HG02970 (cell line): ENCODE results near the gene CACNA1C.

ENCODE experiments used
- ATAC-seq: cut with Tn5 transposase; IDR thresholded peaks from one replicate; pipeline ENCODE4 v1.9.1; 2021; ENCODE audit warnings: mild to moderate bottlenecking, moderate library complexity, moderate number of reproducible peaks; ENCODE audit not compliant: unreplicated experiment, low FRiP score

CACNA1C gene

DNA sequence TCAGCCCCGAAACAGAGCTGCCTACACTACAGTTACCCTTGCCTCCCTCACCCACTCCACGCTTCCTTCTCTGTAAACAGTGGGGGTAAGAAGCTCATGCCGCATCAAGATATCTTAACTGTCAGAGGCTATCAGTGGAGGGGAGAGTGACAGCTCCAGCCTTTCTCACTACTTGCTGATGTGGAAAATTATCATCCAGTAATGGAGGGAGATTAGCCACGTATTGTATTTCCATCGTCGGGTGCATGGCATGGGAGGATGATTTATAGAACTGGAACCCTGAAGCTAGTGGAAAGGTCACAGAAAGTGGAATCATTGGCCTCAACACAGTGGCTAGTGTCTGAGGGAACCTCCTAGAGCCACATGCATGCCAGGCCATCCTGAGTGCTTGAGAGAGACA lies 471.1 kb downstream of the CACNA1C start:
- no peak for ATAC-seq

DNA sequence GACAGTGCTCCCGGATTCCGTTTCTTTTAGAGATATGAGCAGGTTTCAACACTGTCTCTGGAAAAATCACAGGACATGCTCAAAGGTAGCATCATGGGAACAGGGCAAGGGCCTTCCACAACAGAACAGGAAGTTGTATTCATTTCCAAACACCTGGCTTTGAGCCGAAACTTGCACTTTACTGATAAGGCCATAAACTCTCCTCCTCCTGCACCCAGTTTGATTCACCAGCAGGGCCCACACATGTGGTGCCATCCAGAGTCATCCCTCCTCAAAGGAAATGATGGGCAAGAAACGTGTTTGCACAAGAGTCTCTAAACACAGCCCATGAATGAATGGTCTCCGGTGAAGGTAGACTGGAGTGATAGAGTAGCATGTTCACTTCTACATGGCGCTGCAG lies 473.6 kb downstream of the CACNA1C start:
- ATAC-seq: no peak

GRCh38 chr12:2528001-2528400 lies 475.2 kb downstream of the CACNA1C start:
- no peak for ATAC-seq

GRCh38 chr12:2529807-2530206 lies 477.0 kb downstream of the CACNA1C start:
- ATAC-seq: no peak

DNA sequence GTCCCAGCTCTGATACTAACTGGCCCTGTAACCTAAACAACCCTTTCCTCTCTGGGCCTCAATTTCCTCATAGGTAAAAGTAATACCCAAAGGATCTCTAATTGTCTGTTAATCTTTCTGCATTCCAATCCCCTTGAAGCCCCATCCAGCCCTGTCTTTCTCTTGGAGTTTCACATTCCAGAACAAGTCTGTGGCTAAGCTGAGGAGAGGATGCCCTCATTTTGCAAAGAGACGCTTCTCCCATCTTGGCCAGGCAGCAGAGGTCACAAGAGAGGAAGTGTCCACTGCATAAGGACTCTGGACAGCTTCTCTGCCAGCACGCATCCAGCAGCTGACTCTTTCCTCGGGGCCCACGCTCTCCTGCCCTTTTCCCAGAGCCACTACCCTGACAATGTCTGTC lies 478.6 kb downstream of the CACNA1C start:
- ATAC-seq: no peak

DNA sequence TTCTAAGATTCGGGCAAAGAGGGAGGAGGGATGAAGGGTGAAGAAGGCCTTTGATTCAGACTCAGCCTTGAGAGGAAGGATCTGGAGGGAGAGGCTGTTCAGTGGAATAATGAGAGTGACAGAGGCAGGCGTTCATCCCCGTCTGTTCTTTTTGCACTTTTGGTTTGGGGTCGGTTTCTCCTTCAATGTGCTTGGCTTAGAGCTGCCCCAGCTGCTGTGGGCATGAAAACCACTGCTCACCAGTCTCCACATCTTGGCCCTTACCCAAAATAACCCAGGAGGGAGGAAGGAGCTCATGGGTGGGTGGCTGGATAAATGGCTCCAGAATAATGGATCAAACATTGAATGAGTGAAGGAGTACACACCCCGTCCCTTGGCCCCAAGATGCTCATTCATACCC lies 480.2 kb downstream of the CACNA1C start:
- no peak for ATAC-seq

GRCh38 chr12:2535583-2536204 lies 482.9 kb downstream of the CACNA1C start:
- ATAC-seq: no peak

- no peak for ATAC-seq
Observed at GRCh38 chr12:2536724-2537123, 483.9 kb downstream of the CACNA1C start.

GRCh38 chr12:2537868-2538541 lies 485.2 kb downstream of the CACNA1C start:
- ATAC-seq: no peak

- ATAC-seq: no peak
Observed at GRCh38 chr12:2539938-2540337, 487.2 kb downstream of the CACNA1C start.

GRCh38 chr12:2540535-2540941 lies 487.8 kb downstream of the CACNA1C start:
- no peak for ATAC-seq

DNA sequence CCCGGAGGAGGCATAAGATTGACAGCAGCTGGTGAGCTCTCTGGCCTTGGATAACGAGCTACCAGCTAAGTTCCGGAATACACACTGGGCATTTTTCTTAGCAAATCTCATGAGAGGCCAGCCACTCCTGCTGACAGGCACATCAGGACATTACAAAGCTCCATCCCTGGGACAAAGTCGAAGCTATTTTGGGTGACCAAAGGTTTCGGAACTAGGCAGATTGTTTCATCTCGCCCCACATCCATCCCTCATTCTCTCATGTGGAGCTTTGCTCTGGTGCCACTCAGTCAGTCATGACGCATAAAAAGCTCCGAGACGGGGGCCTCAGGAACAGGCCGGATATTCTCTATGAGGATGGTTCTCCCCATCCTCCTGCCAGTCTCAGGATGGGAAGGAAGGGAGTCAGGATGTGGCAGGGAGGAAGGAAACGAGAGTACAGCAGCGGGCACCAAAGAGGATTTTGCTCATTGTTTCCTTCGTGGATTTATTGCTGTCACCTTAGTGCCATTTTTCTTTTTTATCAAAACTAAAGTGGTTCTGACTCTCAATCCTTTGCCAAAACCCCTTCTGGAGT lies 488.9 kb downstream of the CACNA1C start:
- no peak for ATAC-seq

DNA sequence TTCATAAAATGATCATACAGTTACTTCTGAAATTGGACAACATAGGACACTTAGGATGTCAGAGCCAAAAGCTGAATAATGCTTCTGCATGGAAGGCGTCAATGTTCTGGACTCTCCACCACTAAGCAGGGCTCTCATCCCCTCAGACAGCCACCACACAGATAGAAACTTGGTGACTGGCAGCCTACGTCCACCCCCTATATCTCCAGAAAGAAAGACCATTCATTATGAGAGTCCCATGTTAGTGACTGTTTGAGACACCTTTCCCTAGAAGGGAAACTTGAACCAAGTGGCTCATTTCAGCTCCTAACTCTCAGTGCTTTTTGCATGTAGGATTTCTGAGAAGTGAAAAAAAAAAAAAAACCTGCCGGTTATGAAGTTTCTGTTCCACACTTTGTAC lies 491.0 kb downstream of the CACNA1C start:
- ATAC-seq: no peak

GRCh38 chr12:2544230-2544629 lies 491.4 kb downstream of the CACNA1C start:
- ATAC-seq: no peak

- no peak for ATAC-seq
Observed at GRCh38 chr12:2547273-2548044, 494.7 kb downstream of the CACNA1C start.

- ATAC-seq: no peak
Observed at GRCh38 chr12:2548081-2548480, 495.3 kb downstream of the CACNA1C start.

- no peak for ATAC-seq
Observed at GRCh38 chr12:2550561-2551411, 498.0 kb downstream of the CACNA1C start.

GRCh38 chr12:2551412-2551900 lies 498.7 kb downstream of the CACNA1C start:
- no peak for ATAC-seq

DNA sequence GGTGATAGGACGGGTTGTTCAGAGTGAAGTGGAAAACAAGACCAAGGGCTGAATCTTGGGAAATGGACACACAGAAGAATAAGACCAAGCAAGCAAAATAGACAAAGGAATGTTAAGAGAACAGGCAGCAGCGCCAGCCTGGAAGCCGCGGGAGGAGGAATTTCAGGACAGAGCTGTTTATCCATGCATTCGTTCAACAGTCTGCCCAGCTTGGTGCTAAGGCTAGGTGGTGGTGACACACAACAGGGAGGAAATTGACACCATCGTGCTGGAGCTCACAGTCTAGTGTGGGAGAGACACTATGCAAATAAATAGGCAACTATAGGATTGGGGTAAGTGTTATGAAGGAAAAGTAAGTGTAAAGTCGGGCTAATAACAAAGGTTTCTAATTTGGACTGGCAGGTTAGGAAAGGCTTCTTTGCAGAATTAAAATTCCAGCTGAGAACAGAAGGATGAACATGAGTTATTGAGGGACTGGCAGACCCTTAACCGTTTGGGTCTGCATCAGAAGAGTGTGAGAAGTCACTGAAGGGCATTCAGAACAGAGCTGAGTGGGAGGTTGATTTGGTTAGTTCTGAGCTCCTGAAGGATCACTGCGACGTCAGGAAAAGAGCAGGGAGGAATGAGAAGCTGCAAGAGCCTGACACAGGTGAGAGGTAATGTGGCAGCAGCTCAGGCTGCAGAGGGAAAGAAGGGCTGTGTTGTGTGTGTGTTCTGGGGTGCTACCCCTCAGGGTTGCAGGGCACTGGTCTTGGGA lies 499.4 kb downstream of the CACNA1C start:
- ATAC-seq: no peak
